NCI-H1105 (cell line): ENCODE measurements around the gene LRRC3C.
A peak's percentile ranks its signal among the peaks of the same experiment; 100 is the strongest.
"Not testable (repeated sequence)": the region's sequence is repeated elsewhere in the genome, so short reads cannot be mapped to it uniquely, and the experiment has no call there.

Experiments used
- DNase-seq: peaks from one replicate; lab custom pipeline; 2025; lab: John Stamatoyannopoulos, UW

The LRRC3C gene, protein sequence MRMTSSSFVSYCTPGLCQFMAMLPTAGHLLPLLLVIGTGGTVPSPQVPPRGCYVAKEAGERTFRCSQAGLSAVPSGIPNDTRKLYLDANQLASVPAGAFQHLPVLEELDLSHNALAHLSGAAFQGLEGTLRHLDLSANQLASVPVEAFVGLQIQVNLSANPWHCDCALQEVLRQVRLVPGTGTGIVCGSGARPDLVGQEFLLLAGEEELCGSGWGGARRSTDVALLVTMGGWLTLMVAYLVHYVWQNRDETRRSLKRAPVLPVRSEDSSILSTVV

GRCh38 chr17:39927101-39927928 is at the start of gene LRRC3C, which contains the start of gene ORMDL3:
Gene LRRC3C, plus strand, starts transcription at chr17:39927732. Its CDS starts 13,792 bp downstream, at chr17:39941524.
Gene ORMDL3, minus strand, starts transcription at chr17:39927601. Its CDS starts 3,398 bp downstream, at chr17:39924203.
- DNase-seq = peak; percentile 82

- DNase-seq = not testable (repeated sequence)
Measured at GRCh38 chr17:39886102-39886501, 41.4 kb upstream of the LRRC3C start.

DNA sequence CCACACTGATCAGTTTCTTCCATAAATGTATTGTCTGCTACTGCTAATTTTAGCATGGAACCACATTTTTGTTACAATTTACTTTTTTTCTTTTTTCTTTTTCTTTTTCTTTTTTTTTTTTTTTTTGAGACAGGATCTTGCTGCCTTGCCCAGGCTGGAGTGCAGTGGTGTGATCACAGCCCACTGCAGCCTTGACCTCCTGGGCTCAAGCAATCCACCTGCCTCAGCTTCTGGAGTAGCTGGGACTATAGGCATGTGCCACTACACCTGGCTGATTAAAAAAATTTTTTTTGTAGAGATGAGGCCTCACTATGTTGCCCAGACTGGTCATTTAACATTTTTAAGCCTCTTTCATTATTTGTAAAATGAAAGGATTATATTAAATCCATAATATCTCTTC is 40.5 kb upstream of the LRRC3C start:
- no peak for DNase-seq

DNA sequence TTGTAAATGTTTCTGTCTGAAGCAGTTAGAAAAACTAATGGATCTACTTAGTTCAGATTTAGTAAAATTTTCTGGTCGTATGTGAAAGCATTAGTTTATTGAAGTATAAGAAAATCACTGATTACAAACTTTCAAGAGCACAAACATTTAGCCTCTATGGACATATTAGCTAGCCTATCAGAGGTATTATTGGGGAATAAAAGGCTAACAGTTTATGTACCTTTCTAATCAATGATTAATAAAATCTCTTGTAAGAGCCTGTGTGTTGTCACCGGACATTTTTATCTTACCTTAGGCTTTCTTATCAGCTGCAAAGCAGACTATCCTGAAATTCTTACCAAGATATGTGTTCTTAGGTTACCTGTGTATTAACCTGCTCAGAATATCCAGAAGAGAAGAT is 38.3 kb upstream of the LRRC3C start:
- DNase-seq = no peak

GRCh38 chr17:39894681-39895376 is 32.7 kb upstream of the LRRC3C start:
- no peak for DNase-seq

GRCh38 chr17:39898088-39898487 is 29.4 kb upstream of the LRRC3C start:
- no peak for DNase-seq

DNA sequence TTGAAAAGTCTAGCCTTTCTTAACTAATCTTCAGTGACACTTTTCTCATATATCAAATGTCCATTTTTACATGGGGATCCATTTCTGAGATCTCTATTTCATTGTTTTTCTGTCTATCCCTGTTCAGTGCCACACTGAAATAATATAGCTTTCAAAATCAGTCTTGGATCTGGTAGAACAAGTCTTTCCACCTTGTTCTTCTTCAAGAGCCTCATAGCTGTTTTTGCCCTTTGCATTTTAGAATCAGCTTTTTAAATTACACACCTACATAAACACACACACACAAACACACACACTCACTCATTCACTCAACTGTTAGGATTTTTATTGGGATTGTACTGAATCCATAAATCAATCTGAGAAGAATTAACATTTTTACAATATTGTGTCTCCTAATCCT is 28.3 kb upstream of the LRRC3C start:
- no peak for DNase-seq

DNA sequence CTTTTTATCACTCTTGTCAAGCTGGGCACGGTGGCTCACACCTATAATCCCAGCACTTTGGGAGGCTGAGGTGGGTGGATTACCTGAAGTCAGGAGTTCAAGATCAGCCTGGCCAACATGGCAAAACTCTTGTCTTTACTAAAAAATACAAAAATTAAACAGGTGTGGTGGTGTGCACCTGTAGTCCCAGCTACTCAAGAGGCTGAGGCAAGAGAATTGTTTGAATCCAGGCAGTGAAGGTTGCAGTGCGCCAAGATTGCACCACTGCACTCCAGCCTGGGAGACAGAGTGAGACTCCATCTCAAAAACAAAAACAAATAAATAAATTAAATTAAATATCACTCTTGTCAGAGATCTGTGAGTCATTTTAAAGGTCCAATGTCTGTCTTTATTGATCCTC is 25.5 kb upstream of the LRRC3C start:
- not testable (repeated sequence) for DNase-seq

DNA sequence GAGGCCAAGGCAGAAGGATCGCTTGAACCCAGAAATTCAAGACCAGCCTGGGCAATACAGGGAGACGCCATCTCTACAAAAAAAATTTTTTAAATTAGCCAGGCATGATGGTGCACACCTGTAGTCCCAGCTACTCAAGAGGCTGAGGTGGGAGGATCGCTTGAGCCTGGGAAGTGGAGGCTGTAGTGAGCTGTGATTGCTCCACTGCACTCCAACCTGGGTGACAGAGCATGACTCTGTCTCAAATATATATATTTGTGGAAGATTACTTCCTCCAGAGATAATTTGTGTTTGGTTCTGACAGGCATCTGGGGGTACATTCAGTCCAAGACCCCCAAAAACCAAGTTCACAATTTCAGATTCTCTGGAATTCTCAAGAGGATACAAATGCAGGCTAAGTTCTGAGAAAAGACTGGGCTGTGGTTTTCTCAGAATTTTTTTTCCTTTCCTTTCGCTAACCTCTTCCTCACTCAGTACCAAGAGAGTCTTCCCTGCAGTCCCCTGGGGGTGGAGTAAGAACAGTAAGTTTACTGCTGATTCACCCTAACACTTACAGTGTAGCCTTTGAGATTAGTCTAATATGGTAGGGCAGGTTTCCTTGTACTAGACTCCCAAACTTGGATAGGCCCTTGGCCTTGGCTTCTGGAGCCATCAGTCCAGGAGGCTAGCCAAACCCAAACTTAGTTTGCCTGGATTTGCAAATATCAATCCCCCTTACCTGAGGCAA is 24.2 kb upstream of the LRRC3C start:
- DNase-seq = no peak

DNA sequence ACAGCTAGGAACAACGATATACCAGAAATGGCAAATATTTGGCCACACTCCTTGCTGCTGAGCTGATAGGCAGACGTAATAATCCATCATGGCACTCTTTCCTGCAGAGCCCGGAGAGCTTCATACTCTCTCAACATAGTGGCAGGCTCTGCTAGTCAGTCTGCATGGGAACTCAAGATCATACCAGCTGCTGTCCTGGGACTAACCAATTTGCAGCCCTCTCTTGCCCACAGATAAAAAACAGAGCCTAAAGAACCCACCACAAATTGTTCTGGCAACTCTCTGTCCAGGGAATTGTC is 22.6 kb upstream of the LRRC3C start:
- no peak for DNase-seq

DNA sequence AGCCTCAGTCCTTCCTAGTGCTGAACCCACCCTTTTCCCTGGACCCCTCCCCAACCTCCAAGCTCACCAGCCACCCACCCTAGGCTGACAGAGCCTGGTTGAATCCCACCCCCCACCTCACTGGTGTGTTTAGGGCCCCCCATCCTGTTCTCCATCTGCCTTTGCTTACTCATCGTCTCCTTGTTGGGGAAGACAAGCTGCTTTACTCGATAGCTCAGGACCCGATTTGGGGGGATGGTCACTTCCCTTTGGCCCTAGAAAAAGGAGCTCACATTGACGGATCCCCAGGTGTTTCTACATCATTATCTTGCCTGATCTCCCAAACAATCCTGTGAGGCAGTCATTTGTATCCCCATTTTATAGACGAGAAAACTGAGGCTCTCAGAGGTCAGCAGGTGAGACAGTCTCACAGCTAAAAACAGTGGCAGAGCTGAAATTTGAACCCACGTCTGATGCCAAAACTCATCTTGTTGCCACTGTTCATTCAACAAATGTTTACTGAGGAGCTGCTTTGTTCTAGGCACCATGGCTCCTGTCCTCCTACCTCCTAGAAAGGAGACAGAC is 18.7 kb upstream of the LRRC3C start:
- no peak for DNase-seq

GRCh38 chr17:39913989-39914388 is 13.5 kb upstream of the LRRC3C start:
- DNase-seq = no peak

- DNase-seq = no peak
Measured at GRCh38 chr17:39915559-39915958, 12.0 kb upstream of the LRRC3C start.

- DNase-seq = no peak
Measured at GRCh38 chr17:39916918-39917317, 10.6 kb upstream of the LRRC3C start.

DNA sequence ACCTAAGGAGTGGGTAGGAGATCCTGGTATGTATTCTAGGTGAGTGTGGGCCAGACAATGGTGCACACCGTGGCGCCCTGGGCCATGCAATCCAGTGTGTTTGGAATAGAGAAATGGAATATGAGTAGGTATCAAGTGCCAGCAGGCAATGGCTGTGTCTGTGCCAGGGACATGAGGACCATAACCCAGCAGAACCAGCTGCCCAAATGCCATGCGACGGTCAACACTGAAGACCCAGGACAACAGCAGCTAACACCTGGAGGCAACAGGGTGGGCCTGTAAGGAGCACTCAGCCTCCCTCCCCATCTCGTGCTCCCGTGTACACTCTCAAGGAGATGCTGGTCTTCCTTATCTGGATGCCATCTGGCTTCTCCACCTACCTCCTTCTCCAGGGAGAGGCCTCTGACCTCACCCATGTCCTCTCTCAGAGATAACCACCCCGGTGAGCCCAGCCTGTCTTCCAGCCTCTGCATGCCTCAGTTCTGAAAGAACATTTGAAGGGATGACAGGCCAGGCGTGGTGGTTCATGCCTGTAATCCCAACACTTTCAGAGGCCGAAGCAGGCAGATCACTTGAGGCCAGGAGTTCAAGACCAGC is 8.3 kb upstream of the LRRC3C start:
- DNase-seq = no peak

GRCh38 chr17:39920218-39921210 is 7.0 kb upstream of the LRRC3C start:
- no peak for DNase-seq

GRCh38 chr17:39921323-39921722 is 6.2 kb upstream of the LRRC3C start:
- no peak for DNase-seq

DNA sequence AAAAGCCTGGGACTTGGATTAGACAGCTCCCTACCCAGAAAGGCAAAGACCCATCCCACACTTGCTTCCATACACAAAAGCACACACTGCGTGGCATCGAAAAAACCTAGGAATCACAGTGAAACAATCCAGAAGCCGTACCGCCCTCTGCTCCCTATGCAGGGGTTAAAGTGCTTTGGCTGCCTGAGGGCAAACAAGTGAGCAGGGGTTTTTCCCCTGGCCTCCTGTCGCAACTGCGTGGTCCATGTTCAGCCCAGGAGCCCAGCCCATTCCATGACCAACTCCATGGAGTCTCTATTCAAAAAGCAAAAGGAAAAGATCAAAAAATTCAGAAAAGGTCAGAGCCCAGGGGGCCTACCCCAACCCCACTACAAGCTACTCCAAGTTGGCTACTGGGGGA is 5.5 kb upstream of the LRRC3C start:
- no peak for DNase-seq

GRCh38 chr17:39923230-39923629 is 4.3 kb upstream of the LRRC3C start:
- DNase-seq = no peak
